Parathyroid adenoma (tissue), 2 donors: Measurements from ENCODE around the gene DNAJC5.

Source experiments
- H2AFZ ChIP-seq: fragments of 300-600 bp; sonication (generic); one replicate; pipeline ENCODE4 v1.7.0; 2017; ENCODE audit warnings: antibody characterized with exemption, mild to moderate bottlenecking
- H3K27ac ChIP-seq: fragments of 300-600 bp; sonication (generic); one replicate; pipeline ENCODE4 v1.7.0; 2017
- H3K27me3 ChIP-seq: fragments of 300-600 bp; sonication (generic); one replicate; pipeline ENCODE4 v1.7.0; 2017; ENCODE audit warnings: low read length; ENCODE audit not compliant: control insufficient read depth, insufficient read depth
- H3K36me3 ChIP-seq: fragments of 300-600 bp; sonication (generic); one replicate; pipeline ENCODE4 v1.7.0; 2017; ENCODE audit warnings: low read length; ENCODE audit not compliant: control insufficient read depth, insufficient read depth
- H3K4me1 ChIP-seq: fragments of 300-600 bp; sonication (generic); one replicate; pipeline ENCODE4 v1.7.0; 2017; ENCODE audit warnings: control low read depth
- H3K4me2 ChIP-seq: fragments of 300-600 bp; sonication (generic); one replicate; pipeline ENCODE4 v1.7.0; 2017; ENCODE audit warnings: low read length
- H3K4me3 ChIP-seq: fragments of 300-600 bp; sonication (generic); one replicate; pipeline ENCODE4 v1.7.0; 2017; ENCODE audit warnings: low read depth, low read length
- H3K79me2 ChIP-seq: fragments of 300-600 bp; sonication (generic); one replicate; pipeline ENCODE4 v1.7.0; 2017; ENCODE audit warnings: control low read depth
- H3K9ac ChIP-seq: fragments of 300-600 bp; sonication (generic); one replicate; pipeline ENCODE4 v1.7.0; 2017; ENCODE audit warnings: mild to moderate bottlenecking
- H3K9me3 ChIP-seq: fragments of 300-600 bp; sonication (generic); one replicate; pipeline ENCODE4 v1.7.0; 2017; ENCODE audit warnings: low read length; ENCODE audit not compliant: control insufficient read depth
- TF ChIP-seq, protein P1 (sequence below): fragments of 300-600 bp; sonication (generic); IDR thresholded peaks from one replicate; pipeline ENCODE4 v1.7.0; 2017; ENCODE audit warnings: antibody characterized with exemption, mild to moderate bottlenecking
- donor health status: primary hyperparathyroidism.

The DNAJC5 gene

DNA sequence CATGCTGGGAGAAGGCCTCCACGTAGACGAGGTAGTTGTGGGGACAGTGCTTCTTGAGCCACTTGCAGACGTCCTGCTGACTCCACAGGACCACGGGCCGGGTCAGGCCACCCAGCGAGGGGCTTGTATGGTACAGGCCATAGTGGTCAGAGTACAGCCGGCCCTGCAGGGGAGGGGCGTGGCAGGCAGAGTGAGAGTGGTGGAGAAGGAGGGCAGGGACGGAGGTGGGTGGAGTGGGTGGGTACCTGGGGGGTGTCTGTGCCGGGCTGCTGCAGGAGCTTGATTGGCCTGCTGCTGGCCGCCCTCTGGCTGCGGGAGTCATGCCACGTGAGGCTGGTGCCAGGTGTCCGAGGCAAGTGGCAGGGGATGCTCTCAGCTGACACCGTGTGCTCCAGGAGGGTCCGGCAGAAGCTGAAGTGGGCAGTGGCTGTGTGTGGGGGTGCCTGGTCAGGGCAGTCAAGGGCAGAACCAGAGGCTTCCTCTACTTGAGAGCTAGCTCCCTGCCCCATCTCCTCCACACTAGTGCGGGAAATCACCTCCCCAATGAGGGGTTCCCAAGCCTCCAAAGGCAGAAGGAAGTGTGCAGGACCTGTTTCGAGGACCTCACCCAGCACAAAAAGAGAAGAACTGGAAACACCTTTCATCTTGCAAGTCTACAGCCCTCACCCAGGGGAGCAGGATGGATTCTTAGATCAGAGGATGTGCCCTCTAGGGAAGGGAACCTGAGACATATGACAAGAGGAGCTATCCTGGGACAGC, 82.2 kb downstream of the DNAJC5 start:
- Histone ChIP-seq H3K27ac (no peak overlapping the region), H3K36me3 (no peaks in the 10 kb centered on the region), H2AFZ (no peak overlapping the region), H3K4me2 (no peak overlapping the region), H3K9ac (no peak overlapping the region), H3K79me2 (peaks cover 6% of the 10 kb centered on the region), H3K4me1 (peaks cover 11% of the 10 kb centered on the region), H3K27me3 (no peaks in the 10 kb centered on the region), H3K4me3 (no peak overlapping the region), H3K9me3 (no peaks in the 10 kb centered on the region)
- TF ChIP-seq, protein P1, sequence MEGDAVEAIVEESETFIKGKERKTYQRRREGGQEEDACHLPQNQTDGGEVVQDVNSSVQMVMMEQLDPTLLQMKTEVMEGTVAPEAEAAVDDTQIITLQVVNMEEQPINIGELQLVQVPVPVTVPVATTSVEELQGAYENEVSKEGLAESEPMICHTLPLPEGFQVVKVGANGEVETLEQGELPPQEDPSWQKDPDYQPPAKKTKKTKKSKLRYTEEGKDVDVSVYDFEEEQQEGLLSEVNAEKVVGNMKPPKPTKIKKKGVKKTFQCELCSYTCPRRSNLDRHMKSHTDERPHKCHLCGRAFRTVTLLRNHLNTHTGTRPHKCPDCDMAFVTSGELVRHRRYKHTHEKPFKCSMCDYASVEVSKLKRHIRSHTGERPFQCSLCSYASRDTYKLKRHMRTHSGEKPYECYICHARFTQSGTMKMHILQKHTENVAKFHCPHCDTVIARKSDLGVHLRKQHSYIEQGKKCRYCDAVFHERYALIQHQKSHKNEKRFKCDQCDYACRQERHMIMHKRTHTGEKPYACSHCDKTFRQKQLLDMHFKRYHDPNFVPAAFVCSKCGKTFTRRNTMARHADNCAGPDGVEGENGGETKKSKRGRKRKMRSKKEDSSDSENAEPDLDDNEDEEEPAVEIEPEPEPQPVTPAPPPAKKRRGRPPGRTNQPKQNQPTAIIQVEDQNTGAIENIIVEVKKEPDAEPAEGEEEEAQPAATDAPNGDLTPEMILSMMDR: no peak

DNA sequence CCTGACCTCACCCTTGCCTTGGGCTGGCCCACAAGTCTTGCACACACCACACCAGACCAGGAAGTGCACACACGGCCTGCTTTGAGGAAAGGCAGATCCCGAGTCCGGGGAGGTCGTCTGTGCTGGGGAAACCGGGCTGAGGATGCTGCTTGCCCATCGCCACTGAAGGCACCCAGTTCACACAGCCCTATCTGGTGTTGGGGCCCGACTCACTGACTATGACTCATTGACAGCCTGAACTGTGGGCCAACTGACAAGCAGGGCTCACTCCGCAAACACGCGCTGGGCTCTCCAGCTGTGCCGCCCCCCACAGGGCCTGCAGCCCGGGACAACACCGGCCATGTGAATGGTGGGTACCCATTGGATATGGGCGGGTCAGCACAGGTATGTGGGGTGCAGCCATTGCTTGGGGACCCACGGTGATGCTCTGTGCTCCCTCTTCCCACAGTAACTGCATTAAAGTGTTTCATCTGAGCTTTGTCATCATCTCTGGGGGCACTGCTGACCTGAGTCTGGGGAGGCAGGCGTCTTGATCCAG, 82.9 kb downstream of the DNAJC5 start:
- Histone ChIP-seq H3K27me3 (no peaks in the 10 kb centered on the region), H3K4me2 (no peak overlapping the region), H3K27ac (no peak overlapping the region), H3K4me3 (no peak overlapping the region), H3K9ac (no peak overlapping the region), H2AFZ (no peak overlapping the region), H3K4me1 (peaks cover 11% of the 10 kb centered on the region), H3K9me3 (no peaks in the 10 kb centered on the region), H3K36me3 (no peaks in the 10 kb centered on the region), H3K79me2 (peaks cover 6% of the 10 kb centered on the region)
- TF ChIP-seq, protein P1: no peak

GRCh38 chr20:63978319-63979228, 83.6 kb downstream of the DNAJC5 start:
- H3K4me1 ChIP-seq: peaks cover 11% of the 10 kb centered on the region
- H3K9me3 ChIP-seq: no peaks in the 10 kb centered on the region
- no peaks in the 10 kb centered on the region for H3K27me3 ChIP-seq
- H3K36me3 ChIP-seq: no peaks in the 10 kb centered on the region
- peaks cover 7% of the 10 kb centered on the region for H3K79me2 ChIP-seq
- H3K9ac ChIP-seq: peak overlapping the region; percentile 25
- TF ChIP-seq, protein P1: no peak
- peak overlapping the region; percentile 63 for H3K4me3 ChIP-seq
- H3K27ac ChIP-seq: peak overlapping the region; percentile 90
- H2AFZ ChIP-seq: peak overlapping the region; percentile 56
- H3K4me2 ChIP-seq: peak overlapping the region; percentile 72

- TF ChIP-seq, protein P1: no peak
- no peaks in the 10 kb centered on the region for H3K27me3 ChIP-seq
- peaks cover 11% of the 10 kb centered on the region for H3K4me1 ChIP-seq
- peak overlapping the region; percentile 63 for H3K4me3 ChIP-seq
- H3K9me3 ChIP-seq: no peaks in the 10 kb centered on the region
- peak overlapping the region; percentile 25 for H3K9ac ChIP-seq
- H2AFZ ChIP-seq: peak overlapping the region; percentile 56
- no peaks in the 10 kb centered on the region for H3K36me3 ChIP-seq
- peaks cover 7% of the 10 kb centered on the region for H3K79me2 ChIP-seq
- H3K4me2 ChIP-seq: peak overlapping the region; percentile 72
- H3K27ac ChIP-seq: peak overlapping the region; percentile 90
Measured at GRCh38 chr20:63979229-63979556, 84.3 kb downstream of the DNAJC5 start.
